HG03060 (cell line): Measurements from ENCODE around the gene PRDM16.

Experiments used
- ATAC-seq: cut with Tn5 transposase; IDR thresholded peaks from one replicate; pipeline ENCODE4 v1.9.1; 2021; ENCODE audit warnings: low read depth, moderate number of reproducible peaks; ENCODE audit not compliant: unreplicated experiment

The PRDM16 gene

GRCh38 chr1:3450202-3450863 is 381.3 kb downstream of the PRDM16 start:
- ATAC-seq, result no peak

- no peak for ATAC-seq
Observed at GRCh38 chr1:3450983-3451382, 382.0 kb downstream of the PRDM16 start.

DNA sequence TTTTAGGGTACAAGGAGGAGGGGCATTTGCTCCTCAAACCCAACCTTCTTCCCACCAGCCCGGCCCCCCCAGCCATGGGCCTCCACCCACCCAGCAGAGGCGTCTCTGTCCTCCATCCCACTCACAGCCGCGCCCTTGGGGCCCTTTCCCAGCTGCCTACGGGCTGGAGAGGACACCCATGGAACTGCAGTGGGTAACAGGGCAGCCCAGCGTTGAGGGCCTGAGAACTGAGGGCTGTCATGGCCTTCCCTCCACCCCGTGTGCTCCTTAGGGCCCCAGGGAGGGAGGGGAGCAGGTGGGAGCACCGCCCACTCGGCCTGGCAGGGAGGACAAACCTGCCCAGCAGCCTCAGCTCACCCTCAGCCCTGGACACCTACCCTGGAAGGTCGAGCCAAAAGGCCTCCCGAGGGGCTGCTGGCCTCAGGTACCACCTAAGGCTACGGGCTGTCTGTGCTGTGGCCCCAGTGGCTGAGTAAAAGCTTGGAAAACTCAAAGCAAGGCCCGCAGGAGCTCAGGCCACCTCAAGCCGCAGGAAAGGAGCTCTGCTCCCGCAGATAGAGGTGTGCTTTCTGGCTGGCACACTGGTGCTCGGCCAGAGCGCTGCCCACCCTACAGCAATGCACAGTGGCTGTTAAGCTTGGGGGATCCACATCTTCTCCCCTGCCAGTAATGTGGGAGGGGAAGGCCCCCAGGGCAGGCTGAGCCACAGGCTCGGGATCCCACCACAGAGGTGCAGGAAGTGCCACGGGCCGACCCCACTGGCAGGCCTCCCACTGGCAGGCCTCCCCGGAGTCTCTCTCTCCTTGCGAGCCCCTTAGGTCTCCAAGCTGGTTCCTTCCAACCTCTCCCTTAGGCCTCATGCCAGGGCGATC is 383.2 kb downstream of the PRDM16 start:
- no peak for ATAC-seq

DNA sequence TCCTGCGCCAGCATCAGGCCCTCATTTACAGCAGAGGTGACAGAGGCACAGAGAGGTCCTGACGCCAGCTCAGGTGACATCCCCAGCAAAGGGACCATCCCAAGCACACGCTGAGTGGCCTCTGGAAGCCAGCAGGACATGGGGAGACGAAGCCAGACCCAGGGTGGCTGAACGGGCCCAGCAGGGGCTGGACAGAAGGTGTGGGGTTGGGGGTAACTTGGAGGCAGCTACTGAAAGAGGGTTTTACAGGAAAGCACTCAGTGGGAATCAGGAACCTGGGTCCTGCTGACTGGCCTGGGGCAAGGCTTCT is 383.8 kb downstream of the PRDM16 start:
- ATAC-seq, result no peak

GRCh38 chr1:3453203-3453761 is 384.3 kb downstream of the PRDM16 start:
- ATAC-seq, result no peak

DNA sequence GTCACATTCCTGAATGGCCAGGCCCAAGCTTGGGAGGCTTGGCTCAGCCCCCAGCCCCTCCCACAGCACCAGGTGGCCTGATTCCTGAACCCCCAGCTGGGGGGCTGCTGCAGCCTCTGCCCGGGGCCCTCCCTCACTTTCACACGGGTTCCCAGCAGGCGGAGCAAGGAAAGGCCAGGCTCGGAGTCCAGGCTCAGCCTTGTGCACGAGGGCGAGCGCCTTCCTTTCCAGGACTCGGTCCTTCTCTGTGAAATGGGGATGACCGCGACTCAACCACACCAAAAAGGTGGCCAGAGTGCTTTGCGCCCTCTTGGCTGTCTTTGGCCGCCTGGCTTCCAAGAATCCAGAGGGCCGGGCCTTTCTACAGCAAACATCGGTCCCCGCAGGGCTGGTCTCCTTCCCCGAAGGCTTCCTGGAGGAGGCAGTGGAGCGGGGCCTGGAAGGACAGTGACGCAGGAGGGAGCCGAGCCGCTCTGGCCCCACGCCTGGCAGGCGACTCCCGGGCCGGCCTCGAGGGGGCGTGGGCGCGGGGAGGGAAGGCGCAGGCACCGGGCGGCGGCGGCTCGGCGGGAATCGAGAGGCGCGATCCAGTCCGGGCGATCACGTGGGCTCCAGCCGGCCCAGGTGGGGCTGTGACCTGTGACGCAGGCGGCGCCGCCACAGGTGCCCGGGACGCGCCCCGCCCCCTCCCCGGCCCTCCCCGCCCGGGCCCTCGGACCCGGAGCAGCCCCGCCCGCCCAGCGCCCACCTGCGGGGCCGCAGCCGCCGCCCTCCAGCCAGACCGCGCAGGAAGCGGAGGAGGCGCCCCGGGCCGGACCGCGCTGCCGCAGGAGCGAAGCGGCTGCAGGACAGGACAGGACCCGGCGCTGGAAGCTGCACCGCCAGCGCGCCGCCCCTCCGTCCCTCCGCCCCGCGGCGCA is 385.1 kb downstream of the PRDM16 start, which contains the start of gene ARHGEF16:
Gene ARHGEF16, plus strand, starts transcription at position 775 of the 920 bp plus-strand sequence. CDS start 8,420 bp downstream, outside the sequence.
- no peak for ATAC-seq

DNA sequence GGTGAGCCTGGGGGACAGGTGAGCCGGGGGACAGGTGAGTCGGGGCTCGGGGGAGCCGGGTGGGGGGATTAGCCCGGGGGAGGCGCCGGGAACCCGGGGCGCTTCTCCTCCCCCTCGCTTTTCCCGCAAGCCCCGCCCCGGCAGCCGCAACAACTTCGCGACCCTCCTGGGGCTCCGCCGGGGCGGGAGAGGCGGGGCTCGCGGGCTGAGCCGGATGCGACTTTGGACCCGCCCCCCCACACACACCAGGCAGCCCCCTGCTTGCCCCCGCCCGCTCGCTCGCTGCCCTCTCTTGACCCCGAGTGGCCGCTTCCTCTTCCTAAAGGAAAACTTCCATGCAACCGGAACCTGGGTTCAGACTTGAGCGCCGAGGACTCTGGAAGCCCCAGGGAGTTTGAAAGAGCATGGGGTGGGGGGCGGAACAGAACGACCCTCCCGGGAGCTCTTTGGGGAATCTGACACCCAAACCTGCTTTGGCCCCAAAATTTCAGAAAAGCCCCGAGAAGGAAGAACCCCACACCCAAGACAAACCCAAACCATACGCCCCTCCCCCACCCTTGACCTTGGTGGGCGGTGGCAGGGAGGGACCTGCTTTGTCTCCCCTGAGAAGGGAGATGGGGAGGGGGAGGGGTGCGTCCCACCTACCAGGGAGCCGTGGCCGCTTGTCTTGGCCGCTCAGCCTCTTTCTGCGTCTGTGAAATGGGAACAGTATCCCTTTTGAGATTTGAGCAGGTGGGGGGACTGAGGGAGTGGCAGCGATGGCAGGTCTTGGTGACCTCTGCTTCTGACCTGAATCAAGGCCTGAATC is 386.0 kb downstream of the PRDM16 start:
- no peak for ATAC-seq

GRCh38 chr1:3455670-3456448 is 386.9 kb downstream of the PRDM16 start:
- ATAC-seq, result no peak

- ATAC-seq, result no peak
Observed at GRCh38 chr1:3456449-3456963, 387.5 kb downstream of the PRDM16 start.

DNA sequence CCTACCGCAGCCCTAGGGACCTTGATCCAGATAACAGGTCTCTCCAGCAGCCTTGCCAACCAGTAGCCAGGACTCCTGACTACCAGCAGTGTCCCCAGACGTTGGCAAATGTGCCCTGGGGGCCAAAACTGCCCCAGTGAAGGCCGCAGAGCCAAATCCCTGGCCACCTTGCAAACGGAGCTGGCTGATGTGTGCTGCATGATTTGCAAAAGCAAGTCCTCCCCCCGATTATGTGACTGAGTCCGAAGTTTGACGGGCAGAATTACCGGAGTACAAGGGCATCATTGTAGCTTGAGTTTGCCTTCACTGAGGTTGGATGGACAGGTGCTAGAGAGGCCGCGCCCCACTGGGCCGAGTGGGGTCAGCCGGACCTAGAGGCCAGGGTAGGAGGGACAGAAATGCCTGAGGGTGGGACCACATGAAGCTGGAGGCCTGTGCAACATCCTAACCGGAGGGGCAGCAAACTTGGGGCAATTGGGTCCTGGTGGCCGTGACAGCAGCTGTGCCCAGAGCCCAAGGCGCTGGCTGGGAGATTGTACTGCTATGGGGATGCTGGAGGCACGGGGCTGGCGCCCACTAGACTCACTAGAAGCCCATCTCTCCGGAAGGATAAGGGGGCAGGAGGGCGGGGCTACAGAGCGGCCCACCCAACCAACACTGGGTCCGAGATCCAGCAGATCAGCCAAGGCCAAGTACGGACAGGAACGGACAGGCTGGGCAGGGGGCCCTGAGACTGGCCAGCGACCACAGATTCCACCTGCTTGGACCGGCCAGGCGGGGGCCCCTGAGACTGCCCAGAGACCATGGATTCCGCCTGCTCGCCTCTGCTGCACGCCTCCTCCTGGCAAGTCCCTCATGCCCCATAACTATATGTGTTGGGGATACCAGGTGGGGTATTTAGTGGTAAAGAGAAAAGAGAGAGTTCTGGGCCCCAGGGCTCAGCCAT is 388.2 kb downstream of the PRDM16 start:
- ATAC-seq, result no peak

DNA sequence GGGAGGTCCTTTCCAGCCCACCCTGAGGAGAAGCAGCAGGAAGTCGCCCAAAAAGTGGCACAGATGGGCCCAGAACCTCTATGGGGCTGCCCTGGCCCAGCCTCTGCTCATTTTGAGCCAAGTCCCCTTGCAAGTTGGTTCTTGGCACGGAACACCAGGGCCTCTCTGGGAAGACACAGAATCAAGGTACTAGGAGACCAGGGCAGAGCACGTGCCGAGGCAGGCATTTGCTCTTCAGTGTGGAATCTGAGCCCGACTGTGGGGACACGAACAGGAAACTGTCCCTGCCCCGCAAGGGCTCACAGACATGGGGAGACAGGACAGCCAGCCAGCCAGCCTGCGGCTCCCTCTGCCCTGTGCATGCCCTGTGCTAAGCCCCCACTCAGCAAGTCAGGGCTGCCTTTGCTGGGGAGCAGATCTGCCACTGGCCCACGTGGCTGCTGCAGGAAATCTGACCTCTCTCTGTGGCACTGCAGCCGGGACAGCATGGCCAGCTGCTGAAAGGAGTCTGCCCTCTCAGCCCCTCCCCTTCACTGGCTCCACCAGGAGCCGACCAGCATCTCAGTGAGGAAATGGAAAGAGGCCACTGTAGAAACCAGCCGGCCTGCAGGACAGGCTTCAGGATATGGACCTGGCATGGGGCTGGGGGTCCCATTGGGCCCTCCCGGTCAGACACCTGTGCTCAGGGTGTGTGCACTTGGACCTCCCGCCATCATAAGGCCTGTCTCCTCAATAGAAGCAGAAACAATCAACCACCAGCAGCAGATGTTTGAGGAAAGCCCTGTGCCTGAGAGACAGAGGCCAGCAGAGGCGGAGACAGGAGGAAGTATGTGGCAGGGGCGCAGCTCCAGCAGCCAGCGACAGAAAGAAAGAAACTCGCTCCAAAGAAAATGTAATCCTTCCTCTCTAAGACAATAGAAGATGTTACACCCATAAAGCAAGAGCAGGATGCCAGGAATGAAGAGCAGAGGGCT is 389.2 kb downstream of the PRDM16 start:
- no peak for ATAC-seq

DNA sequence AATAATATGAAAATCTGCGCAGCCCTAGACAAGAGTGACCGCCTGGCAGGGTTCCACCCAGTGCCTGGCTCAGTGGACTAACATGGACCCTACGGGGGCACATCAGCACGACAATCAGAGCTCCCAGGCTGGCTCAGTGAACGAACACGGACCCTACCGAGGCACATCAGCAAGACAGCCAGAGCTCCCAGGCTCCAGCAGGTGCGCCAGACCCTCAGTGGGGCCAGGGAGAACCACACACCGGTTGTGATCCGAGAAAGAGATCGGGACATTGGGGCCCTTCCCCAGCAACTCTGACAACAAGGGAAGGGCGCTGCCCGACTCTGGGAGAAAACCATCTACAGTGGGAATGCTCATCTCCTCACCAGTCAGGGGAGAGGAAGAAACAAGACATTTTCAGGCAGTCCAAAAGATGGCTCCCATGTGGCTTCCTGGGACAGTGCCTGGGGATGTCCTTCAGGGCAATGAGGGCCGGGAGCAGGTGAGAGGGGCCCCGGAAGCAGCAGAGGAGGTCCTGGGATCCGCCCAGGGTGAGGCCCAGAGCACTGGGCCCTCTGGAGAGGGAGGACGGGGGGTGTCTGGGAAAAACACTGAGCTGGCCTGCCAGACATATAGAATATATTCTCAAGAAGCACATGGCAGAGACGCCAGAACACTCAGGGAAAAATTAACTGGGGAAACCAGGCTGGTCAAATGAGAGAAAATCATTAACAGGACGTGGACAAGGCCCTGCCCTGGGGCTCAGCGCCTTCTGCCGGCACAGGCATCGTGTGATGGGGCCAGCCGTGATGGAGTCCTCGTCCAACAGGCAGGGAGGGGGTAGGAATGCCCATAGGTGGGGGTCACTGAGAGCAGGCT is 390.3 kb downstream of the PRDM16 start:
- no peak for ATAC-seq

GRCh38 chr1:3459940-3460671 is 391.1 kb downstream of the PRDM16 start:
- no peak for ATAC-seq

DNA sequence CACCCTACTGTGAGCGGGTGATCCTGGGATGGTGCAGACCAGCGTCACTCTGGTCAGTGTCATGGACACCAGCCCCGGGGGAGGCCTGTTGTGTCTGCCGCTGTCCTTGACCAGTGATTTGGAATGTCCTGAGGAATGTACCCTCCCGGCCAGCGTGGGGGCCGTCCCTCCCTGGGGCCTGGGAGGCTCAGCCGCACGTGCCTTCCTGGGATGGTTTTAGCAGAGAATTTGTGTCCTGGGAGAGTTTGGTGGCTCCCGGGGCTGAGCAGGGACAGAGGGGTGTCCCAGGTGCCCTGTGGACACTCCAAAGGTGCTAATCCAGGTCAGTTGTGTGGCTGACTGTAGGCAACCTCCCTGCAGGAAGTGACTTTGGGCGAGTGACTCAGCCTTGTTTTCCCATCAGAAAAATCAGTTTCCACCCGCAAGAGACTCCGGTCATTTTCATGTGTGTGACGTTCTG is 391.7 kb downstream of the PRDM16 start:
- ATAC-seq, result no peak
